ENCODE results near the gene RAMP1.

RAMP1 gene

GRCh38 chr2:237884681-237885080 is 25.3 kb downstream of the RAMP1 start:
- peaks cover 19% of the 10 kb centered on the region for H3K4me1 ChIP-seq (ENCODE audit: insufficient read depth, insufficient read length)
- TF ChIP-seq SUZ12 (IDR thresholded peaks at IDR 0.05; ENCODE audit: extremely low read depth, insufficient read depth, insufficient read length) (no peak), YY1 (IDR thresholded peaks at IDR 0.05; ENCODE audit: insufficient read depth, insufficient read length) (no peak), ZNF274 (IDR thresholded peaks at IDR 0.05; ENCODE audit: low read depth, low read length) (no peak)
- no peak overlapping the region for H3K9ac ChIP-seq (ENCODE audit: insufficient read length, low read depth)
- H3K27me3 ChIP-seq (ENCODE audit: insufficient read depth, insufficient read length), result no peaks in the 10 kb centered on the region
- DNase-seq (ENCODE audit: low read depth, low spot score), result no peak
- no peak overlapping the region for H3K4me3 ChIP-seq (ENCODE audit: insufficient read length, low read depth)
- H3K36me3 ChIP-seq (ENCODE audit: insufficient read depth, insufficient read length, low read length), result no peaks in the 10 kb centered on the region
- H3K9me3 ChIP-seq (ENCODE audit: insufficient read depth, low read length), result no peaks in the 10 kb centered on the region

GRCh38 chr2:237885111-237885930 is 25.9 kb downstream of the RAMP1 start:
- Histone ChIP-seq H3K4me1 (ENCODE audit: insufficient read depth, insufficient read length) (peaks cover 19% of the 10 kb centered on the region), H3K9ac (ENCODE audit: insufficient read length, low read depth) (no peak overlapping the region), H3K36me3 (ENCODE audit: insufficient read depth, insufficient read length, low read length) (no peaks in the 10 kb centered on the region), H3K27me3 (ENCODE audit: insufficient read depth, insufficient read length) (no peaks in the 10 kb centered on the region), H3K9me3 (ENCODE audit: insufficient read depth, low read length) (no peaks in the 10 kb centered on the region), H3K4me3 (ENCODE audit: insufficient read length, low read depth) (no peak overlapping the region)
- TF ChIP-seq YY1 (IDR thresholded peaks at IDR 0.05; ENCODE audit: insufficient read depth, insufficient read length) (no peak), ZNF274 (IDR thresholded peaks at IDR 0.05; ENCODE audit: low read depth, low read length) (no peak)
- no peak for DNase-seq (ENCODE audit: low read depth, low spot score)

- no peak overlapping the region for H3K9ac ChIP-seq (ENCODE audit: insufficient read length, low read depth)
- H3K4me1 ChIP-seq (ENCODE audit: insufficient read depth, insufficient read length), result peaks cover 15% of the 10 kb centered on the region
- no peak for DNase-seq (ENCODE audit: low read depth, low spot score)
- no peak for TF ChIP-seq ZNF274 (IDR thresholded peaks at IDR 0.05; ENCODE audit: low read depth, low read length)
- TF ChIP-seq SUZ12 (IDR thresholded peaks at IDR 0.05; ENCODE audit: extremely low read depth, insufficient read depth, insufficient read length), result no peak
- TF ChIP-seq YY1 (IDR thresholded peaks at IDR 0.05; ENCODE audit: insufficient read depth, insufficient read length), result no peak
- H3K9me3 ChIP-seq (ENCODE audit: insufficient read depth, low read length), result no peaks in the 10 kb centered on the region
- H3K4me3 ChIP-seq (ENCODE audit: insufficient read length, low read depth), result no peak overlapping the region
- H3K27me3 ChIP-seq (ENCODE audit: insufficient read depth, insufficient read length), result no peaks in the 10 kb centered on the region
- H3K36me3 ChIP-seq (ENCODE audit: insufficient read depth, insufficient read length, low read length), result no peaks in the 10 kb centered on the region
Measured at GRCh38 chr2:237885931-237886684, 26.7 kb downstream of the RAMP1 start.

GRCh38 chr2:237886685-237887481 is 27.5 kb downstream of the RAMP1 start:
- H3K36me3 ChIP-seq (ENCODE audit: insufficient read depth, insufficient read length, low read length), result no peaks in the 10 kb centered on the region
- TF ChIP-seq SUZ12 (IDR thresholded peaks at IDR 0.05; ENCODE audit: extremely low read depth, insufficient read depth, insufficient read length) (no peak), ZNF274 (IDR thresholded peaks at IDR 0.05; ENCODE audit: low read depth, low read length) (no peak), YY1 (IDR thresholded peaks at IDR 0.05; ENCODE audit: insufficient read depth, insufficient read length) (no peak)
- H3K4me1 ChIP-seq (ENCODE audit: insufficient read depth, insufficient read length), result peaks cover 15% of the 10 kb centered on the region
- DNase-seq (ENCODE audit: low read depth, low spot score), result no peak
- H3K9me3 ChIP-seq (ENCODE audit: insufficient read depth, low read length), result no peaks in the 10 kb centered on the region
- no peak overlapping the region for H3K9ac ChIP-seq (ENCODE audit: insufficient read length, low read depth)
- H3K4me3 ChIP-seq (ENCODE audit: insufficient read length, low read depth), result no peak overlapping the region
- no peaks in the 10 kb centered on the region for H3K27me3 ChIP-seq (ENCODE audit: insufficient read depth, insufficient read length)

- no peaks in the 10 kb centered on the region for H3K27me3 ChIP-seq (ENCODE audit: insufficient read depth, insufficient read length)
- no peak overlapping the region for H3K4me3 ChIP-seq (ENCODE audit: insufficient read length, low read depth)
- no peak overlapping the region for H3K9ac ChIP-seq (ENCODE audit: insufficient read length, low read depth)
- H3K9me3 ChIP-seq (ENCODE audit: insufficient read depth, low read length), result no peaks in the 10 kb centered on the region
- TF ChIP-seq ZNF274 (IDR thresholded peaks at IDR 0.05; ENCODE audit: low read depth, low read length) (no peak), YY1 (IDR thresholded peaks at IDR 0.05; ENCODE audit: insufficient read depth, insufficient read length) (no peak), SUZ12 (IDR thresholded peaks at IDR 0.05; ENCODE audit: extremely low read depth, insufficient read depth, insufficient read length) (no peak)
- no peak for DNase-seq (ENCODE audit: low read depth, low spot score)
- no peaks in the 10 kb centered on the region for H3K36me3 ChIP-seq (ENCODE audit: insufficient read depth, insufficient read length, low read length)
- peaks cover 15% of the 10 kb centered on the region for H3K4me1 ChIP-seq (ENCODE audit: insufficient read depth, insufficient read length)
Measured at GRCh38 chr2:237888389-237888788, 29.0 kb downstream of the RAMP1 start.

GRCh38 chr2:237889016-237889415 is 29.6 kb downstream of the RAMP1 start:
- no peak for TF ChIP-seq ZNF274 (IDR thresholded peaks at IDR 0.05; ENCODE audit: low read depth, low read length)
- TF ChIP-seq SUZ12 (IDR thresholded peaks at IDR 0.05; ENCODE audit: extremely low read depth, insufficient read depth, insufficient read length), result no peak
- no peak for TF ChIP-seq YY1 (IDR thresholded peaks at IDR 0.05; ENCODE audit: insufficient read depth, insufficient read length)
- Histone ChIP-seq H3K9ac (ENCODE audit: insufficient read length, low read depth) (no peak overlapping the region), H3K27me3 (ENCODE audit: insufficient read depth, insufficient read length) (no peaks in the 10 kb centered on the region), H3K4me3 (ENCODE audit: insufficient read length, low read depth) (no peak overlapping the region), H3K36me3 (ENCODE audit: insufficient read depth, insufficient read length, low read length) (no peaks in the 10 kb centered on the region), H3K9me3 (ENCODE audit: insufficient read depth, low read length) (no peaks in the 10 kb centered on the region), H3K4me1 (ENCODE audit: insufficient read depth, insufficient read length) (peaks cover 15% of the 10 kb centered on the region)
- no peak for DNase-seq (ENCODE audit: low read depth, low spot score)
